ENCODE data around the gene MYO3B.
"Not testable (repeated sequence)": the region's sequence is repeated elsewhere in the genome, so short reads cannot be mapped to it uniquely, and the experiment has no call there.

MYO3B gene

GRCh38 chr2:170466632-170467031 is 288.7 kb downstream of the MYO3B start:
- no peak for TF ChIP-seq CTCF (IDR thresholded peaks at IDR 0.05; ENCODE audit: borderline replicate concordance, control extremely low read depth, extremely low read depth, insufficient read depth, missing control alignments)
- in situ Hi-C loops (cut with MboI; ENCODE audit: low sequenced_read_pairs, unreplicated experiment), result no loop called here
- DNase-seq (ENCODE audit: low spot score), result no peak

GRCh38 chr2:170467568-170468422 is 289.8 kb downstream of the MYO3B start:
- in situ Hi-C loops (cut with MboI; ENCODE audit: low sequenced_read_pairs, unreplicated experiment), result no loop called here
- TF ChIP-seq CTCF (IDR thresholded peaks at IDR 0.05; ENCODE audit: borderline replicate concordance, control extremely low read depth, extremely low read depth, insufficient read depth, missing control alignments), result no peak
- DNase-seq (ENCODE audit: low spot score), result no peak

GRCh38 chr2:170468557-170468956 is 290.6 kb downstream of the MYO3B start:
- TF ChIP-seq CTCF (IDR thresholded peaks at IDR 0.05; ENCODE audit: borderline replicate concordance, control extremely low read depth, extremely low read depth, insufficient read depth, missing control alignments), result no peak
- in situ Hi-C loops (cut with MboI; ENCODE audit: low sequenced_read_pairs, unreplicated experiment), result no loop called here

GRCh38 chr2:170472498-170472897 is 294.6 kb downstream of the MYO3B start:
- DNase-seq (ENCODE audit: low spot score); in situ Hi-C loops (cut with MboI; ENCODE audit: low sequenced_read_pairs, unreplicated experiment): not testable (repeated sequence)

More at GRCh38 chr2:170468557-170468956, 290.6 kb downstream of the MYO3B start:
- DNase-seq (ENCODE audit: low spot score), result no peak

- no peak for TF ChIP-seq CTCF (IDR thresholded peaks at IDR 0.05; ENCODE audit: borderline replicate concordance, control extremely low read depth, extremely low read depth, insufficient read depth, missing control alignments)
- no peak for DNase-seq (ENCODE audit: low spot score)
- in situ Hi-C loops (cut with MboI; ENCODE audit: low sequenced_read_pairs, unreplicated experiment), result no loop called here
These were observed 297.9 kb downstream of the MYO3B start for GRCh38 chr2:170475878-170476277.

- no peak for DNase-seq (ENCODE audit: low spot score)
- in situ Hi-C loops (cut with MboI; ENCODE audit: low sequenced_read_pairs, unreplicated experiment), result no loop called here
- TF ChIP-seq CTCF (IDR thresholded peaks at IDR 0.05; ENCODE audit: borderline replicate concordance, control extremely low read depth, extremely low read depth, insufficient read depth, missing control alignments), result no peak
These were observed 299.7 kb downstream of the MYO3B start for GRCh38 chr2:170477630-170478029.

- in situ Hi-C loops (cut with MboI; ENCODE audit: low sequenced_read_pairs, unreplicated experiment), result no loop called here
- no peak for DNase-seq (ENCODE audit: low spot score)
- TF ChIP-seq CTCF (IDR thresholded peaks at IDR 0.05; ENCODE audit: borderline replicate concordance, control extremely low read depth, extremely low read depth, insufficient read depth, missing control alignments), result no peak
These were observed 303.3 kb downstream of the MYO3B start for GRCh38 chr2:170481201-170481600.
